Measurements from ENCODE around the gene BHLHE23.
A peak's percentile ranks its signal among the peaks of the same experiment; 100 is the strongest.

Gene BHLHE23

DNA sequence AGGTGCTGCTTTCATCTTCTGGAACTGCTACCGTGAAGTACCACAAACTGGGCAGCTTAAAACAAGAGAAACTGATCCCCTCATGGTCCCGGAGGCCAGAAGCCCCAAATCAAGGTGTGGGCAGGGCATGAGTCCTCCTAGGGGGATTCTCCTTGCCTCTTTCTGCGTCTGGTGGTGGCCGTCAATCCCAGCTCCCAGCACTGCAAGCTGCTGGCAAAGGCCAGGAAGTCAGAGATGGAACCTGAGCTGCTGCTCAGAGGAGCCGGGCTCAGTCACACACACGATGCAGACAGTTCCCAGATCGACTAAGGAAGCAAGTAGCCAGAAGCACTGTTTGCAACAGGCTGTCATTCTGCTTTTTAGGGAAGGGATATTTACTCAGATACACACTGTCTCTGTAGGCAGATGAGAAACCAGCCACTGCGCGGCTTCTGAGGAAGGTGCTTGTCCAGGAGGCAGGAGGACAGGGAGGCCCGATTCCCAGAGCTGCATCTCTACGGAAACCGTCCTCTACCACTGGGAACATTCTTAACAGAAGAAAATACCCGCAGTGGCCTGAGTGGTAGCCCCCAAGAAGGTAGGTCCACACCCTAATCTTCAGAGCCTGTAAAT lies 15.5 kb downstream of the BHLHE23 start:
- DNase-seq (ENCODE audit: low spot score) = no peak

DNA sequence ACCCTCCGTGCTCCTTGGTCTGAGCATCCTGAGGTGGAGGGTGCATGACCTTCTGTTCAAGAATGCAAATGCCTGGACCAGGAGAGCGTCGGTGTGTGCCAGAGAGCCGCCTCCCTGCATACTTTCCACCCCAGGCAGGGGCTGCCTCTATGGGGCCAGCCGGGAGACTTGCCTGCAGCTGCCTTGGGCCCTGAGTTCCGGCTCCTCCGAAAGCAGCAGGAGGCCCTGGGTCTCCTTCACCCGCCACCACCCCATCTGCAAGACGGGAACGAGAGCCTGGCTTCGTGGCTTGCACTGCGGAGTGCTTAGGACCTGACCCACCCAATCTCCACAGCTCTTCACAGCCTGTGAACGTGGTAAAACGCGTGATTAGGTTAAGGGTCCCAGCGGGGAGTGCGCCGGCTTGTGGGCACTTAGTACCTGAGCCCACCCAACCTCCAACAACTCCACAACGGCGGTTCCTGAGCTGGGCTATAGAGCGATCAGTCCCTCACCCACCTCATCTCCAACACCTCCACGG lies 16.4 kb downstream of the BHLHE23 start:
- no peak for DNase-seq (ENCODE audit: low spot score)

DNA sequence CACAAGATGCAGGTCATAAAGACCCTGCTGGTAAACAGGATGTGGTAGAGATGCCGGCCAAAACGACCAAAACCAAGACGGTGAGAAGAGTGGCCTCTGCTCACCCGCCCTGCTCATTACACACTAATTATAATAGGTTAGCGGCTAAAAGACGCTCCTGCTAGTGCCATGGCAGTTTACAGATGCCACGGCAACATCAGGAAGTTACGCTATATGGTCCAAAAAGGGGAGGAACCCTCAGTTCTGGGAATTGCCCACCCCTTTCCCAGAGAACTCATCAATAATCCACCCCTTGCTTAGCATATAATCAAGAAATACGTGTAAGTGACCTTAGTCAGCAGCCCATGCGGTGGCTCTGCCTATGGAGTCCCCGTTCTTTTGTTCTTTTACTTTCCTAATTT lies 17.6 kb downstream of the BHLHE23 start:
- no peak for DNase-seq (ENCODE audit: low spot score)

DNA sequence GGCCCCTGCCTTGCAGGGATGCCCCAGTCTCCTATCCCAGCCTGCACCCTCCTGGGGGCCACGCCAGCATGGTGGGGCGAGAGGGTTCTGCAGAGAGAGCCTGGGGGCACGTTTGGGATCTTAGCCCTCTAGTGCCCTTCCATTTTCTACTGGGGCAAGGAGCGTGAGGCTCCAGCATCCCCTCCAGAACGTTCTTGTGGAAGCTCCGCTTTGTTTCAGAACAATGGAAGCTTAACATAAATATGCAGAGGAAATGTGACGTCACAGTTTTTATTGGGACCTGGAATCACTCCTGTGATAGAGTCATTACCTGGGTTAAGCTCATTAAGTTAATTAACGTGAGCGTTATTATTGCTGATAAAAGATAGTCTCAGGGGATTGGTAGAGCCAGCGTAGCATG lies 19.6 kb downstream of the BHLHE23 start:
- DNase-seq (ENCODE audit: low spot score) = no peak

DNA sequence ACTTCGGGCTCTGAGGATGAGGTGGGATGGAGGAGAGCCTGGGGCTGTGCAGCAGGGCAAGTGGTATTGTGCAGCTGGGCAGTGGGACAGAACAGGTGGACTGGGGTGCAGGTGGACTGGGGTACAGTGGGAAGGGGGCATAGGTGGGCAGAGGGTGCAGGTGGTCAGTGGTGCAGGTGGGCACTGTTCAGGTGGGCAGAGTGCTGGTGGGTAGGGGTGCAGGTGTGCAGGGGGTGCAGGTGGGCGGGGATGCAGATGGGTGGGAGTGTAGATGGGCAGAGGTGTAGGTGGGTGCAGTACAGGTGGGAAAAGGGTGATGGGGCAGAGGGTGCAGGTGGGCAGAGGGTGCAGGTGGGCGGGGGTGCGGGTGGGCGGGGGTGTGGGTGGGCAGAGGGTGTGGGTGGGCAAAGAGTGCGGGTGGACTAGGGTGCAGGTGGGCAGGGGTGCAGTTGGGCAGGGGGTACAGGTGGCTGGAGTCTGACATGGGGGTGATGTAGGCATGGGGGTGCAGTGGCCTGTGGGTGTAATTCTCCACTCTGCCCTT lies 20.4 kb downstream of the BHLHE23 start:
- DNase-seq (ENCODE audit: low spot score) = no peak

DNA sequence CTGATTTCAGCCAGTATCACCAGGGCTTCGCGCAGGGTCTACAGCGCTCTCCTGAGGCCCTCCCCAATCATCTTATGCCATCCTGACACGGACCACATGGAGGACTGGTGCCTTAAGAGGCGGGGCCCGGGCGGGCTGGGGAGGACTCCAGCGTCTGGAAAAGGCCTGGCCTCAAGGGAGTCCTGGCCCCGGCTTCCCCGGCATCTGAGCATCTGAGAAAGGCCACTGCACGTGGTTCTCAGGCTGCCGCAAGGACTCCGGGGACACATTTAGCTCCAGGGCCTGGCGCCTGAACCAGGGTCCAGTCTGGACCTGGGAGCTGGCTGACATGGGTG lies 21.4 kb downstream of the BHLHE23 start:
- DNase-seq (ENCODE audit: low spot score) = no peak

DNA sequence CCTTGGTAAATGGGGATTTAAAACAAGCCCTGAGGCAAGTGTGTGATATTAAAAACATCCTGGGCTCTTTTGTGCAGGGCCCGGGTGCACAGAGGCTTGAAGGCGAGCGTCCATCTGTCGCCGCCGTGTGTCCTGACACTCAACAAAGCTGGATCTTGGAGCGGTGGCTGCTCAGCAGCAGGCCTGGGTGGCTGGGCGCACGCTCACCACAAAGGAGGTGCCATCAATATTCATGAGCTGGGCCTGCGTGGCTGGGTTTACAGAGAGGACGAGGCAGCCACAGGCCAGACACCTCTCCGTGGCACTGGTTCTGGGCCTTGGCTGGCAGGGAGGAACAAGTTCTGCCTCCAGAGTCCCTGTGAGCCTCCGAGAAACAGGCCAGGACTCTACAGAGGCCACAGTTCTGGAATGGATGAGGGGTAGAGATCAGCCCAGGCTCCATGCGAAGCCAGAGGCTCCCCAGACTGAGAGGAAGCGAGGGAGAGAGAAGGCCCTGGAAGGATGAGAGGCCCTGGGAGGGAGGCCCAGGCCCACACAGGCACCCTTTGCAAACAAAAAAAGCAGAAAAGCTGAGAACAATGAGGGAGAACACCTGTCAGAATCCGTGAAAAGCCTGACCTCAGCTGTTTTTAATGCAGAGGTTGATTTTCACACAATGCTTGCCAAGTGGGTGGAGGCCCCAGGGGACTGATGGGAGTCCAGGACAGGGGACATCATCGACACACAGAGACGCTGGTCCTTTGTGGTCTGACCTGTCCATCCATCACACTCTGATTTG lies 21.9 kb downstream of the BHLHE23 start:
- DNase-seq (ENCODE audit: low spot score) = no peak

DNA sequence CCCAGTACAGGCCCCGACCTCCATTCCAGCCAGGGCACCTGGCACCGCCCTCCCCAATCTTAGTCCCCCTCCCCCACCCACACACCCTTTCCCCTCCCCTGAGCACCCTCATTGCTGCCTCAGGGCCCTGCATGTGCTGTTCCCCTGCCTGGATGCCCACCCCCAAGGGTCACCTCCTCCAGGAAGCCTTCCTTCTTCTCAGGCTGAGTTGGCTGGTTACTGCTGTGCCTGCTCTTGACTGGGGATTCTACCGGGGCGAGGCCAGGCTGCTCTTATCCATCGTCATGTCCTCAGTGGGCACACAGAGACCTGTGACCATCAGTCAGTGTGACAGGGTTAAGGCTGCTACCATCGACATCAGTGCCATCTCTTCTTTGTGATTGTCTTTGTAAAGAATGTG lies 23.6 kb downstream of the BHLHE23 start:
- DNase-seq (ENCODE audit: low spot score) = no peak

DNA sequence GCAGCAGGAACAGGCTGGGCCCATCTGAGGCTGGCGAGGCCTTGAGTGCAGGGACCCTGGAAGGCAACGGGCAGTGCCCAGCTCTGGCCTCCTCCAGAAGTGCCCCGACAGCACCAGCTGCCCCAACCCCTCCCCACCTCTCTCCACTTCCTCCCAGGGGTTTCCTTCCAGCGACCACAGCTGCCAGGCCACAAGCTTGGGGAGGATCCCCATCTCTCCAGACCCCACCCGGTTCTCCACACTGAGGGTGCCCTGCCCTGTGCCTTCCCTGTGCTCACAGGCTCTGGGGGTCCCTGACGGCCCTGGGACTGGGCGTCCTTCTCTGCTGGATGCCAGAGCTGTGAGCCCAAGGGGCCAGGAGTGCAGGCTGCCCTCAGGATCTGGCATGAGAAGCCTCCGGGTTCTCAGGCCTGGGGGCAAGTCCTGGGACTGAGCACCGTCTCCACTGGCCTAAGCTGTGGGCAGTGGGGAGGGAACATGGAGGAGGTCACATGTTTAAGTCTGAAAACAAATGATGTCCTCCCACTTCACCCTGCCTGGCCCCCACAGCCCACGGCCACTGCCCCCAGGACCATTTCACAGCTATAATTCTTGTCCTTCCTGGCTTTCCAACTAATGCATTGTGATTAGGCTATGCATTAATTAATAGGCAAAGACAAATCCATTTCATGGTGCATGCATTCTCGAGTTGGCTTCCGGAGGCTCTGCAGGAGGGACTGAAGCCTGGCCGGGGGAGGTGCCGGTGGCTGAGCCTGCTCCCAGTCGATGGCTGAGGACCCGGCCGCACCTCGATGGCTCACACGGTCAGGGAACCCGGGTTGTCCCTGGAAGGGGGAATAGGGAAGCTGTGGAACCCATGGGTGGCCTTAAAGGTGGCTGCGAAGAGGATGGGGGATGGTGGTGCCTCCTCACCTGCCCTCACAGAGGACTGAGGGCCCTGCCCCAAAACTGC lies 24.4 kb downstream of the BHLHE23 start:
- DNase-seq (ENCODE audit: low spot score) = no peak

DNA sequence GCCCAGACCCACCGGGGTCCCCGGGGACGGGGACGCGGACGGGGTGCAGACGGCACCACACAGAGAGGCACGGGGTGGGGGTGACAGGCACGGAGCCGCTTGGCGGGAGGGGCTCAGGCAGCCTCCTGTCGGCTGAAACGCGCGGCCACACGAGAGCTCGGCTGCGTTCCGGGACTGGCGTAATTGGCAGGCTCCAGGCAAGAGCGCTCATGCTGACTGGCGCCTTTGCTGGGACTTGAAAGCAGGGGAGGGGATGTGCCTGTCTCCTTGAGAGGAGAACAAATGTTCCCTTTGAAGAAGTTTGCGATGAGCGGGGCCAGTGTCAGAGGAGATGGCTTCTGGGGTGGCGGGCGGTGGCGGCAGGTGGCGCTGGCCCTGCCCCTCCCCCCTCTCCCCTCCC lies 25.8 kb downstream of the BHLHE23 start:
- DNase-seq (ENCODE audit: low spot score) = no peak

DNA sequence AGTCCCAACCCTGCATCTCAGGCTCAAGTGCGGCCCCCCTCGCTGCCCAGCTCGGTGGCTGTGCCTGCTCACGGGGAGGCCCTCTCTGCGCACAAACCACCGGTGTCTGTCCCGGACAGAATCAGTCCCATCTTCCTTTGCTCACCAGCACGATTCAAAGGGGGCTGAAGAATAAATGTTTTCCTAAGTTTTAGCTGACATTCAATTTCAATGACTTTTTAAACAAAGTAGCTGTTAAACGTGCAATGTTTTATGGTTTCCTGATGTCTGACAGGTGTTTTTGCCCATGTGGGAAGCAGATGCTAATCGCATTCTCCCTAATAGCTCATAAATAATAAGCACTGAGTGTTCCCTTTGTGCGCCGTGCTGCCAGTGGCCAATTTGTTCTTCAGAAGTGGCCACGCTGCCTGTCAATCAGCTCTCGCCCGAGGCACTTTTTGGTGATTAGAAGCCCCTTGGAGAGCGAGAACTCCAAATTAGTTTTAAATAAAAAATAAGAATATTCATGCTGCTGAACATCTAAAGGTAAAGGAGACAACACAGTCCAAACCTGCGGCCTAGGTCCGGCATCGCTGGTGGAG lies 26.3 kb downstream of the BHLHE23 start:
- no peak for DNase-seq (ENCODE audit: low spot score)

DNA sequence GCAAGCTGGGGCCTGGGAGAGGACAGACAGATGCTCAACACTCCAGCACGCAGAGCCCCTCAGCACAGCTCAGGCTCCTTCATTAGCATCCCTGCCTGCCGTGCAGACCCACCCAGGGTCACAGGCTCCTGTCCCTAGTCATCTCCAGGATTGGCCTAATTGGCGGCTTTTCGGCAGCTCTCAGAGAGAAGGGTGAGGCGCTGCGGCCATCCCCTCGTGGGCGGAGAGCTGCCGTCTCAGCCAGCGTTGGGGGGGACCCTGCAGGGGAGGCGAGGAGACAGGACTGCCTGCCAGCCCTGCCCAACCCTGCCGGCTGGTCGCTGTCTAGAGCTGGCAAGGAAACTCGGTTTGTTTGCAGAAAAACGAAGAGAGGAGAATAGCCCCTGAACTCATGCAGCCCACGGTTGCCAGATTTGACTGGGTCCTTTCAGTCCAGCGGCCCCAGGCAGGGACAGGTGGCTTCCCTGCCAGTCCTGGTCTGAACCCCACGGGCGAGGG lies 26.8 kb downstream of the BHLHE23 start:
- no peak for DNase-seq (ENCODE audit: low spot score)

DNA sequence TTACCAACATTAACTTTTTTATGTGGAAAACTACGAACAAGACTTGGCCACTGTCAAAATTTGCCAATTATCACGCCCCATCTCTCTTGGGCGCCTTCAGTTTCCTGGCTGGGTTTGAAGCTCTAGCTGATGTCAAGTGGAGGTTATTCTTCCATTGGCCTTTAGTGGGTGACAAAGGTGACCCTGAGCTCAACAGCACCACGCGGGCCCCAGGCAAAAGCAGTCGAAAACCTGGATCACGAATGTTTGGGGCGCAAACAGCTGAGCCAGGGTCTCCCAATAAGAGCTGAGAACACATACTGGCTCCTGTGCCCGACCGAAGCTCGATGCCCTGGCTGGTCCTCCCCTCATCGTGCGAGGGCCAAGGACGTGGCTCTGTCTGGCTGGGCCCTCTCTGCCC lies 27.5 kb downstream of the BHLHE23 start:
- no peak for DNase-seq (ENCODE audit: low spot score)

DNA sequence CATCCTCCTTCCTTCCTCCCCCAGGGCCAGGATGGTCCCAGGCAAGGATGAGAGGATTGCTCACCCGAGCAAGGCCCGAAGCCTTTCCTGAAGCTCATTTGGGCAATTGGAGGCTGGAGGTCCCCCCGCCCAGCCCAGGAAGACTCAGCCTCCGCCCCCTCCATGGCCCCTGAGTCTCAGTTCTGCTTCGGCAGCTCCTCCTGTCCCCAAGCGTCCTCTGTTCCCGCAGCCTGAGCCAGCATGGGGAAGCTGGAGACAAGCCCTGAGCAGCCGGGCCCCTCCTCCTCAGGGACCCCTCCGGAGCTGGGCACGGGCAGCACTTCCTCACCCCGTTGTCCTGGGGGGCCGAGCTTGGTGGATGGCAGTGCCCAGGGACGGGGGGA lies 28.2 kb downstream of the BHLHE23 start:
- DNase-seq (ENCODE audit: low spot score) = no peak

DNA sequence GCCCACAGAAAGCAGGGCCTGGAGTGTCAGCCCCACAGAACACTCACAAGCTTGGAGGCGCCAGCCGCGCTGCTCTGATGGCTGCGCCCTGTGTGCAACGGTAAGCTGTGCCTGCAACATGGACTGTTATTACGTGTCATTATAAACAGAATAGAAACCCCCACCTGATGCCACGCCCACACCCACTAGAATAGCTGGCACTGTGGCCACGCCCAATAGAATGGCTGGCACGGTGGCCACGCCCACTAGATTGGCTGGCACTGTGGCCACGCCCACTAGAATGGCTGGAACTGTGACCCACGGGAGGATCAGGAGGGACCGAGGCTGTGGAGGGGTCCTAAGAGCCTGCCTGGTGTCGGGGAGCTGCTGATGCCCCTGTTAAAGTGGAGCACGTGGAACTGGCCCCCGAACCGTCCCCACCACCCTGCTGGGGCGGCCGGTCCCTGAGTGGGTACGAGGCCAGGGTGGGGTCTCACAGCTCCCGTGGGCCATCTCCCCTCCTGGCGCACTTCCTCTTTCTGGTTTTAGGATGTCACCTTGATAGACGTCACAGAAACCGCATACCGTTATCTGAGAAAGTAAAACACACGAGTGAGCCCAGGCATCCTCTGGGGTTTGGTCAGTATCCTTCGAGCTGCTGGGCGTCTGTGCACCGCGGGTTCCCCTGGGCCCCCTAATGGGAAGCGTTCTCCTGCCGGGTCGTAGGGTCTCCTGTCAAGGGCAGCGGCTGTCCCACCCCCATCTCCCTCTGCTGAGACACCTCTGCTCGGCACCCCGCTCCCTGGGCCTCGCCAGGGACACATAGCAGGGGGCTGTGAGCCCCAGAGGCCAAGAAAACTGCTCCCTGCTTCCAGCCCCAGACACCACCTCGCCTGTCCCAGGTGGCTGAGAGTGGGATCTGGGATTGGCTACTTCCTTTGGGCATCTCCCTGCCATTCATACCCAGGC lies 28.9 kb downstream of the BHLHE23 start:
- DNase-seq (ENCODE audit: low spot score) = peak; percentile 82

DNA sequence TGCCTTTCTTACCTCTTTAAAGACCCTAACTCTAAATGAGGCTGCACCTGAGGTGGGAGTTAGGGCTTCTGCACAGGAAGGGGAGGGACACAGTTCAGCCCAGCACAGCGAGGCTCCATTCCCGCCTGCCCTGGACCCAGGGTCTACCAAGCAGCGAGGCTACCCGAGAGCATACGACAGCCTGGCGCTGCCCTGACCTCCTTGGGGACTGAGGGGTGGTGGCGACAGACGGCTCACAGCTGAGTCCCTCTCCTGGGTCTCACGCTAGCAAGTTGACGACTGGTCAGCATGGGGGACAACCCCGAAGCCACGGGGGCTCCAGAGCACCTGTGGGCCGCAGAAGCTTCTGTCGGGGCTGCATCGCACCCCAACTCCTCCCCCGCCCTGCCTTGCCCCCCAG lies 29.9 kb downstream of the BHLHE23 start:
- no peak for DNase-seq (ENCODE audit: low spot score)

DNA sequence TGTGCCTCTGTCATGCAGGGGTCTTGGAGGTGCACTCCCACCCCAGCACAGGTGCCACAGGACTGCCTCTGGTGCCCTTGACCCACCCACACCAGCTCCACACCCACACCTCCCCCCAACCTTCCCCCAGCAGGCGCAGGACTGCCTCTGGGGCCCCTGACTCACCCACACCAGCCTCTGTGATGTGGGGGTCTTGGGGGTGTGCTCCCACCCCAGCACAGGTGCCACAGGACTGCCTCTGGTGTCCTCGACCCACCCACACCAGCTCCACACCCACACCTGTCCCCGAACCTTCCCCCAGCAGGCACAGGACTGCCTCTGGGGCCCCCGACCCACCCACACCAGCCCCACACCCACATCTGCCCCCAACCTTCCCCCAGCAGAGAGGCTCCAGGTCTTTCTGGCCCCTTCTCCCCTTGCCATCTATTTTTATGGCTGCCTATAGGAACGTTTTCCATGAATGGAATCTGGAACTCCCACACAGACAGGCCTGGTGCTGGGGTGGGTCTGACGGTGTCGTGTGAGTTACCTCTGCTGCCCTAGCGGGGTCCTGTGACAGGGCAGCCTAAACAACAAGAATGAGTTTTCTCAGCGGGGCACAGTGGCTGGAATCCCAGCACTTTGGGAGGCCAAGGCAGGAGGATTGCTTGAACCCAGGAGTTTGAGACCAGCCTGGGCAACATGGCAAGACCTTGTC lies 30.8 kb downstream of the BHLHE23 start:
- DNase-seq (ENCODE audit: low spot score) = no peak

DNA sequence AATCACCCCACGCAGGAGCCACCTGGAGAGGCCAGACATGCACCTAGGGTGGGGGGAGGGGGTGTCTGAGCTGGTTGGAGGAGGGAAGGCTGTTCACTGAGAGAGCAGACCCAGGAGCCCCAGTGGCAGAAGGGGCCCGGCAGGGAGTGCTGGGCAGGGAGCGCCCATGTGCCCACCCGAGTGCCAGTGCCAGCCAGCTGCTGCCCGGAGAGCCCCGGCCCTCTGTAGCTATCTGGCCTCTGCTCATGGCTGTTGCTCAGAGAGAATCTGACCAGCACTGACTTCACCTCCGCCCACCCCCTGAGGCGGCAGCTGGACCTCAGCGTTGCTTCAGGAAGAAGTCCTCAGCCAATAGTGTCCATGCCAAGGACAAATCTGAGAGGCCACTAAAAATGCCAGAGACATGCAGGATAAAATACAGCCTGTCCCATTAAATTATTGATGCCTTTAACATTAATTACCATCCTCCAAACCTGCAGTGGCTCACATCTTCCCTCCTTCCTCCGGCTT lies 31.5 kb downstream of the BHLHE23 start:
- DNase-seq (ENCODE audit: low spot score) = no peak

DNA sequence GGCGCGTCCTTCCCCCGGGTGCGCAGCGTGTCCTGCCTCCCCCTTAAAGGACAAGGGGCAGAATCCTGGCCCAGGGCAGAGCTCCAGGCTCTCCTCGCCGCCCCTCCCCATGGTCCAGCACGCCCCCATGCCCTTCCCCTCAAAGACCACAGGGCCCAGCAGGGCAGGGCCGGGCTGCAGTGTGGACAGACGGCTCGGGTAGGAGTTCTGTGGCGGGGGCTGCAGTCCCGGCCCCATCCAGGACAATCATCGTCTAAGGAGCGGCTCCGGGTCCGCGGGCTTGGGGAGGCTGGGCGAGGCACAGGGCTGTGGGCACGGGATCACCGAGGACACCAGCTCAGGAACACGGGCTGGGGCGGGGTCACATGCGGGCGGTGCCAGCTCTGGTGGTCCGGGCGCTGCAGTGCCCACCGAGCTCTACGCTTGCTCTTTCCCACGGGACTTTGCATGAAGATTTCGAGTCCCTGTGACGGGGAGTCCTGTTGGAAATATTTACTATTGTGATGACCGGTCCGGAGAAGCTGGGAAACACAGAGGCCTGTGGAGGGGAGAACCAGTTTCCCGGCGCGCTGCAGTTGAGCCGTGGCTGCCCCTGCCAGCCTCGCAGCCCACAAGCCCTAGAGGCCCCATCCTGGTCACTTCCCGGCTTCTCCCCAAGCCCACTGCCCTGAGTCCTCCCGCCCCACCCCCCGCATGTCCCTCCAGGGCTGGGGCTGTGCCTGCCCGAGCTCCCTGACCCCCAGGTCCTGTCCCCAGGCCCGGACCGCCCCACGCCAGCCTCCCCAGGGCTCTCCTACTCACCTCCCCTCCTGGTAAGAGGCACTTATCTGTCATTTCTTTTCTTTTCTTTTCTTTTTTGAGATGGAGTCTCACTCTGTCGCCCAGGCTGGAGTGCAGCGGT lies 33.7 kb downstream of the BHLHE23 start:
- no peak for DNase-seq (ENCODE audit: low spot score)

Measured in COLO829 (cell line).